Gastrocnemius medialis (tissue), 4 donors: ENCODE measurements around the gene ASB6.

Source experiments
- CTCF ChIP-seq, 5 experiments: fragments of 450-650 bp in 3 of 5; fragments of 200-600 bp in 2 of 5; sonication (generic) in 2 of 5; IDR thresholded peaks in 4 of 5; conservative IDR thresholded peaks in 1 of 5; 1 replicate in 4 of 5; 2 replicates in 1 of 5; pipeline ENCODE4 v1.5.1; 2016 to 2019; ENCODE audit warnings: antibody characterized with exemption in 5 of 5, mild to moderate bottlenecking in 3 of 5, moderate library complexity in 3 of 5
- POLR2A ChIP-seq, 2 donors: fragments of 450-650 bp; IDR thresholded peaks; one replicate each; pipeline ENCODE4 v1.6.1; 2017; ENCODE audit warnings: antibody characterized with exemption in 2 of 2, mild to moderate bottlenecking in 2 of 2, moderate library complexity in 2 of 2

- TF ChIP-seq CTCF (IDR thresholded peaks at IDR 0.05 in 4 of 5, conservative IDR thresholded peaks at IDR 0.05 in 1 of 5) (no peak), POLR2A (IDR thresholded peaks at IDR 0.05) (no peak)
Measured at GRCh38 chr9:129669946-129670345, 28.0 kb upstream of the ASB6 start.
